Stomach (tissue), 4 donors: ENCODE measurements around the gene TEDC1.

Experiments
- EP300 ChIP-seq: sonication (generic); formaldehyde crosslinking; IDR thresholded peaks from one replicate; pipeline ENCODE4 v1.6.1; 2017; ENCODE audit warnings: antibody characterized with exemption
- POLR2A ChIP-seq, 4 donors: fragments of 450-650 bp; IDR thresholded peaks; one replicate each; pipeline ENCODE4 v1.6.1; 2016; ENCODE audit warnings: antibody characterized with exemption in 4 of 4, control low read depth in 2 of 4, mild to moderate bottlenecking in 1 of 4, moderate library complexity in 1 of 4
- POLR2AphosphoS5 ChIP-seq, 3 donors: sonication (generic); formaldehyde crosslinking; IDR thresholded peaks; one replicate each; pipeline ENCODE4 v1.6.1; 2016; ENCODE audit warnings: antibody characterized with exemption in 3 of 3
- TF ChIP-seq, protein P1 (sequence below), 7 experiments: fragments of 450-650 bp in 4 of 7; fragments of 200-600 bp in 3 of 7; sonication (generic) in 3 of 7; IDR thresholded peaks; one replicate each; pipeline ENCODE4 v1.5.1; 2016 to 2019; ENCODE audit warnings: antibody characterized with exemption in 7 of 7, control low read depth in 2 of 7, mild to moderate bottlenecking in 1 of 7

- TF ChIP-seq, protein P1, sequence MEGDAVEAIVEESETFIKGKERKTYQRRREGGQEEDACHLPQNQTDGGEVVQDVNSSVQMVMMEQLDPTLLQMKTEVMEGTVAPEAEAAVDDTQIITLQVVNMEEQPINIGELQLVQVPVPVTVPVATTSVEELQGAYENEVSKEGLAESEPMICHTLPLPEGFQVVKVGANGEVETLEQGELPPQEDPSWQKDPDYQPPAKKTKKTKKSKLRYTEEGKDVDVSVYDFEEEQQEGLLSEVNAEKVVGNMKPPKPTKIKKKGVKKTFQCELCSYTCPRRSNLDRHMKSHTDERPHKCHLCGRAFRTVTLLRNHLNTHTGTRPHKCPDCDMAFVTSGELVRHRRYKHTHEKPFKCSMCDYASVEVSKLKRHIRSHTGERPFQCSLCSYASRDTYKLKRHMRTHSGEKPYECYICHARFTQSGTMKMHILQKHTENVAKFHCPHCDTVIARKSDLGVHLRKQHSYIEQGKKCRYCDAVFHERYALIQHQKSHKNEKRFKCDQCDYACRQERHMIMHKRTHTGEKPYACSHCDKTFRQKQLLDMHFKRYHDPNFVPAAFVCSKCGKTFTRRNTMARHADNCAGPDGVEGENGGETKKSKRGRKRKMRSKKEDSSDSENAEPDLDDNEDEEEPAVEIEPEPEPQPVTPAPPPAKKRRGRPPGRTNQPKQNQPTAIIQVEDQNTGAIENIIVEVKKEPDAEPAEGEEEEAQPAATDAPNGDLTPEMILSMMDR (IDR thresholded peaks at IDR 0.05) = no peak
- TF ChIP-seq POLR2A (IDR thresholded peaks at IDR 0.05) (no peak), EP300 (no peak), POLR2AphosphoS5 (IDR thresholded peaks at IDR 0.05) (no peak)
Measured at GRCh38 chr14:105487449-105487985, 3.5 kb upstream of the TEDC1 start.
